K562 (cell line): Measurements from ENCODE around the gene CAMK2A. TPM values are rescaled to one million over a fixed set of nuclear protein-coding genes. Genes with fewer than 3 reads are reported as not detected.

ENCODE experiments used
- ATAC-seq: fragments of 200-7000 bp; cut with Tn5 transposase; 3 replicates; pipeline ENCODE4 v1.9.1; 2020; ENCODE audit warnings: moderate library complexity
- BruUV-seq: library from RNA; stranded (reverse); fragments of 400-500 nt; replicated peaks from 2 replicates; lab custom pipeline; 2021; lab: Mats Ljungman, UMichigan
- CTCF ChIA-PET: fragments of 300-600 bp; formaldehyde crosslinking; extraction: SDS; loops from one replicate; lab custom pipeline; 2021; ENCODE audit warnings: low intra/inter-chr PET ratio; lab: Yijun Ruan, JAX
- POLR2A ChIA-PET: fragments of 300-600, 350-650 bp; sonication (Branson Sonifier 250); formaldehyde crosslinking; extraction: SDS; loops from one replicate; lab custom pipeline; 2021; ENCODE audit warnings: antibody characterized with exemption, inconsistent platforms; lab: Yijun Ruan, JAX
- DNase-seq, 4 experiments: peaks; one replicate each; pipeline versions ENCODE4 v3.0.0 to v3.0.0-alpha.2; 2011 to 2018; ENCODE audit warnings: low spot score in 3 of 4, mixed read lengths in 3 of 4; ENCODE audit errors: extremely low read depth in 1 of 4
- FAIRE-seq: peaks from 2 replicates; lab custom pipeline; 2011; peaks lifted over from hg19 to GRCh38; lab: Jason Lieb, UNC
- H2AFZ ChIP-seq: 2 replicates; pipeline ENCODE4 v1.6.0; 2011; ENCODE audit warnings: low read depth, low read length, control low read depth, inconsistent platforms
- H3K27ac ChIP-seq: fragments of 200-600 bp; 3 replicates; pipeline ENCODE4 v1.8.0; 2011; ENCODE audit warnings: low read depth, mild to moderate bottlenecking, control low read depth, inconsistent platforms, low read length, moderate library complexity, mixed read lengths; ENCODE audit errors: extremely low read depth
- H3K27me3 ChIP-seq, 2 experiments: fragments of 300-600 bp in 1 of 2; 2 replicates in 1 of 2; 3 replicates in 1 of 2; pipeline versions ENCODE4 v1.6.0 to v1.8.0; 2011; ENCODE audit warnings: inconsistent platforms in 2 of 2, low read length in 2 of 2, mild to moderate bottlenecking in 1 of 2, mixed read lengths in 1 of 2, moderate library complexity in 1 of 2; ENCODE audit not compliant: control insufficient read depth in 2 of 2, insufficient read depth in 2 of 2
- H3K36me3 ChIP-seq: fragments of 300-600 bp; 3 replicates; pipeline ENCODE4 v1.8.0; 2011; ENCODE audit warnings: mild to moderate bottlenecking, low read length, inconsistent platforms; ENCODE audit not compliant: control insufficient read depth, insufficient read depth
- H3K4me1 ChIP-seq, 2 experiments: fragments of 200-600 bp in 1 of 2; replicated peaks in 1 of 2; 2 replicates in 1 of 2; 3 replicates in 1 of 2; pipeline versions ENCODE4 v1.5.1 to v1.8.0; 2011; ENCODE audit warnings: inconsistent platforms in 2 of 2, low read length in 2 of 2, mild to moderate bottlenecking in 1 of 2, mixed read lengths in 1 of 2, moderate library complexity in 1 of 2; ENCODE audit not compliant: control insufficient read depth in 2 of 2, insufficient read depth in 2 of 2
- H3K4me2 ChIP-seq: 2 replicates; pipeline ENCODE4 v1.6.1; 2011; ENCODE audit warnings: low read length, control low read depth, inconsistent platforms, mixed read lengths; ENCODE audit not compliant: insufficient read depth
- H3K4me3 ChIP-seq: fragments of 200-600 bp; sonication (generic), shearing (Covaris generic); 2 replicates; pipeline ENCODE4 v1.5.1; 2016; ENCODE audit warnings: control low read depth, inconsistent platforms
- H3K79me2 ChIP-seq: fragments of 200-600 bp; 3 replicates; pipeline ENCODE4 v1.8.0; 2011; ENCODE audit warnings: low read length, inconsistent platforms; ENCODE audit not compliant: control insufficient read depth, insufficient read depth
- H3K9ac ChIP-seq, 2 experiments: 2 replicates each; pipeline versions ENCODE4 v1.6.0 to v1.6.1; 2011; ENCODE audit warnings: low read depth in 2 of 2, low read length in 2 of 2, control low read depth in 1 of 2, inconsistent platforms in 1 of 2, mild to moderate bottlenecking in 1 of 2, mixed read lengths in 1 of 2; ENCODE audit not compliant: insufficient read depth in 1 of 2
- H3K9me1 ChIP-seq: one replicate; pipeline ENCODE4 v1.6.0; 2011; ENCODE audit warnings: inconsistent platforms, mild to moderate bottlenecking, low read length, moderate library complexity; ENCODE audit not compliant: control insufficient read depth, insufficient read depth
- H3K9me3 ChIP-seq: replicated peaks from 2 replicates; pipeline ENCODE4 v1.5.1; 2011; ENCODE audit warnings: low read depth, low read length, inconsistent platforms; ENCODE audit not compliant: control insufficient read depth, insufficient read depth
- H4K20me1 ChIP-seq: replicated peaks from 2 replicates; pipeline ENCODE4 v1.6.1; 2011; ENCODE audit warnings: low read length, inconsistent platforms, mixed read lengths; ENCODE audit not compliant: control insufficient read depth, insufficient read depth
- CREB3 ChIP-seq: fragments of 450-650 bp; conservative IDR thresholded peaks from 2 replicates; pipeline ENCODE4 v1.6.1; 2016; ENCODE audit warnings: missing genetic modification characterization, low read depth, mild to moderate bottlenecking, missing compliant biosample characterization, moderate library complexity
- NFIC ChIP-seq: fragments of 450-650 bp; IDR thresholded peaks from 2 replicates; pipeline ENCODE4 v1.6.1; 2017; ENCODE audit warnings: mild to moderate bottlenecking, inconsistent platforms
- NFYB ChIP-seq: IDR thresholded peaks from 2 replicates; pipeline ENCODE4 v1.6.1; 2011; ENCODE audit warnings: mild to moderate bottlenecking, moderate library complexity; ENCODE audit not compliant: insufficient read length; ENCODE audit errors: extremely low read depth
- RBM25 ChIP-seq: fragments of 200-400 bp; formaldehyde crosslinking; IDR thresholded peaks from 2 replicates; pipeline ENCODE4 v1.6.1; 2018; ENCODE audit warnings: low read length, low read depth, moderate library complexity; ENCODE audit not compliant: severe bottlenecking
- ZNF280B ChIP-seq: fragments of 250-450 bp; sonication (Bioruptor Pico); IDR thresholded peaks from 2 replicates; pipeline ENCODE4 v1.5.1; 2021; ENCODE audit warnings: mild to moderate bottlenecking
- ZNF77 ChIP-seq: fragments of 250-450 bp; sonication (Bioruptor Pico); IDR thresholded peaks from 2 replicates; pipeline ENCODE4 v1.5.0; 2020
- WGBS: fragments of 100-300 bp; shearing (Covaris generic); methylation state at CpG from one replicate; pipeline ENCODE4 v1.1.6; 2016; ENCODE audit warnings: low coverage, mixed read lengths; ENCODE audit not compliant: insufficient coverage; ENCODE audit errors: missing lambda C conversion rate; 5-methylcytosine and 5-hydroxymethylcytosine counted together
- in situ Hi-C: fragments of 300-500 bp; cut with MboI; formaldehyde crosslinking; loops from 4 replicates; pipeline ENCODE4 v1.15.0; 2018; ENCODE audit warnings: inconsistent platforms, mixed read lengths
- intact Hi-C: fragments of 100-400 bp; cut with micrococcal nuclease; formaldehyde crosslinking; loops from 2 replicates; pipeline ENCODE4 v1.14.2; 2022
- polyA plus RNA-seq, 8 experiments: library from polyadenylated mRNA; depleted of rRNA in 4 of 8; stranded (reverse) in 5 of 8; unstranded in 3 of 8; fragments of >200 nt; fragmentation: Nextera tagmentation in 2 of 8; fragmentation: Illumina TruSeq in 1 of 8; extraction: Ambion mirVana in 2 of 8; extraction: Trizol in 1 of 8; gene quantifications; 2 replicates each; pipeline versions ENCODE4 v1.2.1 to v1.2.3, GENCODE V29; 2011 to 2014; ENCODE audit warnings: inconsistent platforms in 1 of 8, missing spikeins in 1 of 8
- total RNA-seq, 7 experiments: library from RNA; depleted of rRNA in 6 of 7; stranded (reverse); fragments of >200 nt in 6 of 7; fragmentation: Illumina TruSeq in 2 of 7; extraction: Trizol in 2 of 7; gene quantifications; 2 replicates each; pipeline versions ENCODE4 v1.2.1 to v1.2.3, GENCODE V29; 2011 to 2021; ENCODE audit warnings: low replicate concordance in 1 of 7

The CAMK2A gene
- total and polyA plus RNA-seq, 9 of the 15 experiments (the other 6 are each of a cell fraction or from before 2014, with no cell fraction given) = 0.01 to 0.18 (median 0.04) TPM; not detected in 6

GRCh38 chr5:150202501-150202900 lies 87.1 kb downstream of the CAMK2A start:
- DNase-seq = no peak
- Histone ChIP-seq H3K27me3 (peaks cover 23 to 63% of the 10 kb centered on the region in 2 experiments; a peak in 4 of 5 replicates), H3K4me1 (peaks cover 0 to 3% of the 10 kb centered on the region in 2 experiments; a peak in 1 of 5 replicates), H3K79me2 (no peaks in the 10 kb centered on the region), H3K36me3 (no peaks in the 10 kb centered on the region), H3K4me2 (no peak overlapping the region), H3K9ac (no peak overlapping the region), H3K9me3 (no peaks in the 10 kb centered on the region), H2AFZ (no peak overlapping the region), H3K9me1 (no peaks in the 10 kb centered on the region), H3K27ac (no peak overlapping the region), H4K20me1 (peaks cover 11% of the 10 kb centered on the region), H3K4me3 (no peak overlapping the region)
- WGBS = 2% methylated on average over 9 of the region's 10 CpGs
- BruUV-seq = no TSS peak
- CTCF ChIA-PET = interaction anchor here (0.6 kb wide), 1 partner anchor 71 kb away, joined by 4 read pairs; no protein-coding TSS in a partner anchor
- POLR2A ChIA-PET = no interaction called here
- intact Hi-C loops = no loop called here
- no peak for ATAC-seq
- no peak for FAIRE-seq
- in situ Hi-C loops = no loop called here
- TF ChIP-seq NFIC = 0 out of 2 replicates have a peak, but pooled peaks have one; percentile 14
- no peak for TF ChIP-seq ZNF77 (CRISPR knock-in tag)
- no peak for TF ChIP-seq NFYB
- TF ChIP-seq, all 486 proteins: peak for 1

GRCh38 chr5:150197476-150197875 lies 92.1 kb downstream of the CAMK2A start:
- H3K4me1 ChIP-seq = peaks cover 0 to 6% of the 10 kb centered on the region in 2 experiments; a peak in 1 of 5 replicates
- H3K27me3 ChIP-seq = peaks cover 39 to 78% of the 10 kb centered on the region in 2 experiments
- no peak overlapping the region for H2AFZ ChIP-seq
- H4K20me1 ChIP-seq = peaks cover 11% of the 10 kb centered on the region
- TF ChIP-seq RBM25 = peak; percentile 48
- TF ChIP-seq ZNF280B = no peak
- no peak for TF ChIP-seq CREB3
- H3K36me3 ChIP-seq = no peaks in the 10 kb centered on the region
- ChIA-PET CTCF (no interaction called here), POLR2A (interaction anchor here (0.6 to 1.6 kb wide), 3 partner anchors 9 to 246 kb away, joined by 3 to 4 read pairs (median 3); no protein-coding TSS in a partner anchor)
- 6% methylated on average over 1 of the region's 1 CpG for WGBS
- intact Hi-C loops (no loop called here), in situ Hi-C loops (no loop called here)
- no peaks in the 10 kb centered on the region for H3K9me3 ChIP-seq
- ATAC-seq = no peak
- no peak overlapping the region for H3K9ac ChIP-seq
- no TSS peak for BruUV-seq
- no peaks in the 10 kb centered on the region for H3K79me2 ChIP-seq
- no peak overlapping the region for H3K4me3 ChIP-seq
- H3K27ac ChIP-seq = no peak overlapping the region
- no peak overlapping the region for H3K4me2 ChIP-seq
- H3K9me1 ChIP-seq = no peaks in the 10 kb centered on the region
- no peak for FAIRE-seq
- no peak for DNase-seq
